Measurements from ENCODE around the gene CNRIP1.

The CNRIP1 gene

DNA sequence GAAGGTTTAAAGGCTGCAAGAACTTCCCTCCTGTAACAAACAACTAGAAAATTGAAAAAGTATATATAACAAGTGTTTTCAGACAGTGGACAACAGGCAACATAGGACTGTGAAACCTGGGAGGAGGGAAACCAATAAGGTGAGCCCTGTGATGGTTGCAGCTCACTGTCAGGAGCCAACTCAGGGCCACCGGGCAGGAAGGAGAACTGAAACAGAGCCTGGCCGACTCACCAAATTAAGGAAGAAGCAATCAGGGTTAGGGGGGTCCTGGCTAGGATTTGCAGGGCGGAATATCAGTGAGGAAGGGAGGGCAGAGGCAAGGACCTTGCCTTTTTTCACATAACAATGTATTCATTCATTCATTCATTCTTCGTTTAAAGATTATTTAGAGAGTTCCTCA lies 21.8 kb upstream of the CNRIP1 start:
- H3K4me3 ChIP-seq (ENCODE audit: low read depth, low read length), result no peak overlapping the region
- DNase-seq (ENCODE audit: low read depth), result no peak
- no peak for TF ChIP-seq POLR2A (IDR thresholded peaks at IDR 0.05; ENCODE audit: extremely low read depth, insufficient read length)
- no peak for TF ChIP-seq MYC (IDR thresholded peaks at IDR 0.05; ENCODE audit: low read depth, low read length)
- TF ChIP-seq, protein P1, sequence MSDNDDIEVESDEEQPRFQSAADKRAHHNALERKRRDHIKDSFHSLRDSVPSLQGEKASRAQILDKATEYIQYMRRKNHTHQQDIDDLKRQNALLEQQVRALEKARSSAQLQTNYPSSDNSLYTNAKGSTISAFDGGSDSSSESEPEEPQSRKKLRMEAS (IDR thresholded peaks at IDR 0.05; ENCODE audit: low read depth, low read length), result no peak
- TF ChIP-seq, protein P2, sequence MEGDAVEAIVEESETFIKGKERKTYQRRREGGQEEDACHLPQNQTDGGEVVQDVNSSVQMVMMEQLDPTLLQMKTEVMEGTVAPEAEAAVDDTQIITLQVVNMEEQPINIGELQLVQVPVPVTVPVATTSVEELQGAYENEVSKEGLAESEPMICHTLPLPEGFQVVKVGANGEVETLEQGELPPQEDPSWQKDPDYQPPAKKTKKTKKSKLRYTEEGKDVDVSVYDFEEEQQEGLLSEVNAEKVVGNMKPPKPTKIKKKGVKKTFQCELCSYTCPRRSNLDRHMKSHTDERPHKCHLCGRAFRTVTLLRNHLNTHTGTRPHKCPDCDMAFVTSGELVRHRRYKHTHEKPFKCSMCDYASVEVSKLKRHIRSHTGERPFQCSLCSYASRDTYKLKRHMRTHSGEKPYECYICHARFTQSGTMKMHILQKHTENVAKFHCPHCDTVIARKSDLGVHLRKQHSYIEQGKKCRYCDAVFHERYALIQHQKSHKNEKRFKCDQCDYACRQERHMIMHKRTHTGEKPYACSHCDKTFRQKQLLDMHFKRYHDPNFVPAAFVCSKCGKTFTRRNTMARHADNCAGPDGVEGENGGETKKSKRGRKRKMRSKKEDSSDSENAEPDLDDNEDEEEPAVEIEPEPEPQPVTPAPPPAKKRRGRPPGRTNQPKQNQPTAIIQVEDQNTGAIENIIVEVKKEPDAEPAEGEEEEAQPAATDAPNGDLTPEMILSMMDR (IDR thresholded peaks at IDR 0.05; ENCODE audit: low read depth, low read length), result no peak

DNA sequence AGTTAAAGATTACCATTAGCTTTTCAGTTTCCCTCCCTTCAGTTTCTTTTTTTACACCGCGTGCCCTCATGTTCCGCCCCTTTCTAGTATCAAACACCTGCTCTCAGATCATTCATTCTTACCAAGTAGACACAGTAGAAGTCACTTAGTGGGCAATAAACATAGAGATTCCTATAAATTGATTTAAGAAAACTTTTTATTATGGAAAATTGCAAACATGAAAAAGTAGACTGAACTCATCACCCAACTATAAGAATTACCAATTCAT lies 21.2 kb upstream of the CNRIP1 start:
- no peak for DNase-seq (ENCODE audit: low read depth)
- no peak overlapping the region for H3K4me3 ChIP-seq (ENCODE audit: low read depth, low read length)
- TF ChIP-seq MYC (IDR thresholded peaks at IDR 0.05; ENCODE audit: low read depth, low read length) (no peak), POLR2A (IDR thresholded peaks at IDR 0.05; ENCODE audit: extremely low read depth, insufficient read length) (no peak)
- TF ChIP-seq, protein P2 (IDR thresholded peaks at IDR 0.05; ENCODE audit: low read depth, low read length), result no peak
- TF ChIP-seq, protein P1 (IDR thresholded peaks at IDR 0.05; ENCODE audit: low read depth, low read length), result no peak

DNA sequence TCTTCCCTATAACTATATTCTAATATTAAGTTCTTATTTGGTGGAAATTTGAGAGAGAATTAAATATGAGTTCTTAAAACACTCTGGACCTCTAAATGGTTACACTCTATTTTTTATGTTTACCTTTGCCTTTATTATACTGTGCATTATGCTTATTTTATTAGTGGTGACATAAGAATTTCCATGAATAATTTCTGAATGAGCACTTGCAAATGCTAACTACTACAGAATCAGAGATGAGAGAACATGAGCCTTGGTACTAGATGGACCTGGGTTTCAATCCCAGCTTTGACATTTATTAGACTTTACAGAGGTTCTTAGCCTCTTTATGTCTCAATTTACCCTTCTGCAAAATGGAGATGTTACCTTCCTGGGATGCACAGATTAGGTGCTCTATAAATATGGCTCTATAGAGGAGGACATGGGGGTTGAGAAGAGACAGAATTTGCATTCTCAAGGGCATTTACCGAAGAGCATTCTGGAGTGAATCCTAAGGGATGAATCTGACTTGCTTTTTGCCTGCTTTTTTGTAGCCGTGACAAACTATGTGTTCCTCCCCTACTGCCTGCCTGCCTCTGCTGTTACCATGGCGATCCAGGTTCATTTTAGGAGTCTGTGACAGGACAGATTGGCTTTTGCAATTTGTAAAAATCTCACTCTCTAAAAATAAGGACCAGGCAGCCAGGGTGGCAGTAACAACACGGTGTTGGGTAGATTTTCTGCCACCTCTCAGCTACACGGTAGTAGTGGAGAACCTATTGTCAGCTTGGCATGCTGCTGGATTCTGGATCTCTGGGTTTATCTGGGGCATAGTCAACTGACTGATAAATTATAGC lies 20.7 kb upstream of the CNRIP1 start:
- H3K4me3 ChIP-seq (ENCODE audit: low read depth, low read length), result no peak overlapping the region
- TF ChIP-seq, protein P2 (IDR thresholded peaks at IDR 0.05; ENCODE audit: low read depth, low read length), result no peak
- no peak for TF ChIP-seq POLR2A (IDR thresholded peaks at IDR 0.05; ENCODE audit: extremely low read depth, insufficient read length)
- TF ChIP-seq, protein P1 (IDR thresholded peaks at IDR 0.05; ENCODE audit: low read depth, low read length), result no peak
- no peak for TF ChIP-seq MYC (IDR thresholded peaks at IDR 0.05; ENCODE audit: low read depth, low read length)
- DNase-seq (ENCODE audit: low read depth), result no peak

DNA sequence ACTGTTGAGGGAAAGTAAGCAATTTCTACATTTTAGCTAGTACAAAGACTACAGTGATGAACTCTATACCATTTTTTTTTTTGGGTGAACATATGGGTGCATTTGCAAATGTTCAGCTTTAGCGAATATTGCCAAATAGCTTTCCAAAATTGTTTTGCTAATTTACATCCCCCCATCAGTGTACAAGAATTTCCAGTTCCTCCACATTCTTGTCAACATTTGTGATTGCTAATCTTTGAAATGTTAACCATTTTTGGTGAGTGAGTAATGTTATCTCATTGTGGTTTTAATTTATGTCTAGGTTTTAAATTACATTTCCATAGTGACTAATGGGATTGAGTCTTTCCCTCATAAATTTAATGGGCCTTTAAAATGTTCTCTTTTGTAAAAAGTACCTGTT lies 16.4 kb upstream of the CNRIP1 start:
- no peak for DNase-seq (ENCODE audit: low read depth)
- TF ChIP-seq, protein P1 (IDR thresholded peaks at IDR 0.05; ENCODE audit: low read depth, low read length), result no peak
- TF ChIP-seq, protein P2 (IDR thresholded peaks at IDR 0.05; ENCODE audit: low read depth, low read length), result no peak
- TF ChIP-seq POLR2A (IDR thresholded peaks at IDR 0.05; ENCODE audit: extremely low read depth, insufficient read length) (no peak), MYC (IDR thresholded peaks at IDR 0.05; ENCODE audit: low read depth, low read length) (no peak)

DNA sequence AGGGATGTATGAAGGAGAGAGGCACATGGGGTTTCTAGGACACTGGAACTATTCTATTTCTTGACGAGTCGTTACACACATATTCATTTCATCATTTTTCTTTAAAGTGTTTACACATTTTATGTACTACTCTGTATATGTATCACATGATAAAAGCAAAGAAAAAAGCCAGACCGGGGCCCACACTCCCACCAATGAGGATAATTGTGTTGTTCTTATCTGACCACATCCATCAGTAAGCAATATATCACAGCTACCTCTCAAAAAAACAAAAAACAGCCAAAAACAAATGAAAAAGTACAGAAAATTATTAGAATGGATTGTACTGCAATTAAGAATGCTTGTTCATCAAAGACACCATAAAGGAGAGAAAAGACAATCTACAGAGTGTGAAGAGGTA lies 14.2 kb upstream of the CNRIP1 start:
- TF ChIP-seq, protein P1 (IDR thresholded peaks at IDR 0.05; ENCODE audit: low read depth, low read length), result no peak
- TF ChIP-seq POLR2A (IDR thresholded peaks at IDR 0.05; ENCODE audit: extremely low read depth, insufficient read length) (no peak), MYC (IDR thresholded peaks at IDR 0.05; ENCODE audit: low read depth, low read length) (no peak)
- TF ChIP-seq, protein P2 (IDR thresholded peaks at IDR 0.05; ENCODE audit: low read depth, low read length), result no peak
- DNase-seq (ENCODE audit: low read depth), result no peak
- no peak overlapping the region for H3K4me3 ChIP-seq (ENCODE audit: low read depth, low read length)

More for the DNA sequence above, 16.4 kb upstream of the CNRIP1 start:
- H3K4me3 ChIP-seq (ENCODE audit: low read depth, low read length), result no peak overlapping the region

All from NB4 (cell line).